GM12878 (cell line): ENCODE data around the gene MEG3. TPM values are rescaled to one million over a fixed set of nuclear protein-coding genes. Genes with fewer than 3 reads are reported as not detected.

Source experiments
- ATAC-seq: fragments of 200-7000 bp; cut with Tn5 transposase; 3 replicates; pipeline ENCODE4 v1.9.1; 2020; ENCODE audit warnings: mild to moderate bottlenecking, moderate library complexity
- BruUV-seq: library from RNA; stranded (reverse); fragments of 400-500 nt; replicated peaks from 2 replicates; lab custom pipeline; 2021; lab: Mats Ljungman, UMichigan
- CTCF ChIA-PET: fragments of 300-600 bp; sonication (Branson Sonifier 250); formaldehyde crosslinking; extraction: SDS; loops from one replicate; lab custom pipeline; 2021; ENCODE audit warnings: inconsistent platforms; lab: Yijun Ruan, JAX
- POLR2A ChIA-PET: fragments of 350-600 bp; formaldehyde crosslinking; extraction: SDS; loops from one replicate; lab custom pipeline; 2021; ENCODE audit warnings: inconsistent platforms; lab: Charles Lee
- RAD21 ChIA-PET: fragments of 300-600 bp; sonication (Branson Sonifier 250); formaldehyde crosslinking; loops from one replicate; lab custom pipeline; 2023; ENCODE audit warnings: antibody characterized with exemption; ENCODE audit not compliant: unreplicated experiment; lab: Charles Lee
- SMC1A ChIA-PET: fragments of 300-600 bp; sonication (Branson Sonifier 250); formaldehyde crosslinking; loops from one replicate; lab custom pipeline; 2023; ENCODE audit not compliant: unreplicated experiment, uncharacterized antibody; lab: Charles Lee
- DNase-seq: peaks from one replicate; pipeline ENCODE4 v3.0.0-alpha.2; 2011; ENCODE audit warnings: low read depth, low spot score
- FAIRE-seq: peaks from 3 replicates; lab custom pipeline; 2011; peaks lifted over from hg19 to GRCh38; lab: Jason Lieb, UNC
- H2AFZ ChIP-seq: 2 replicates; pipeline ENCODE4 v1.6.0; 2011; ENCODE audit warnings: low read depth, low read length, control low read depth; ENCODE audit not compliant: control insufficient read depth
- H3K27ac ChIP-seq: 2 replicates; pipeline ENCODE4 v1.5.1; 2011; ENCODE audit warnings: control low read depth; ENCODE audit not compliant: control insufficient read depth, insufficient read depth
- H3K27me3 ChIP-seq, 2 experiments: replicated peaks in 1 of 2; 2 replicates each; pipeline versions ENCODE4 v1.6.0 to v1.6.1; 2011; ENCODE audit warnings: low read length in 1 of 2; ENCODE audit not compliant: control insufficient read depth in 2 of 2, insufficient read depth in 2 of 2
- H3K36me3 ChIP-seq, 2 experiments: 2 replicates each; pipeline ENCODE4 v1.5.1; 2011; ENCODE audit warnings: low read length in 1 of 2; ENCODE audit not compliant: control insufficient read depth in 2 of 2, insufficient read depth in 2 of 2
- H3K4me1 ChIP-seq: 2 replicates; pipeline ENCODE4 v1.6.1; 2011; ENCODE audit warnings: mild to moderate bottlenecking, low read length, moderate library complexity, mixed read lengths; ENCODE audit not compliant: control insufficient read depth, insufficient read depth
- H3K4me2 ChIP-seq: 2 replicates; pipeline ENCODE4 v1.6.0; 2011; ENCODE audit warnings: control low read depth; ENCODE audit not compliant: control insufficient read depth, insufficient read depth
- H3K4me3 ChIP-seq: fragments of 200-600 bp; sonication (generic); 2 replicates; pipeline ENCODE4 v1.5.1; 2016
- H3K79me2 ChIP-seq: 2 replicates; pipeline ENCODE4 v1.6.0; 2011; ENCODE audit warnings: low read length; ENCODE audit not compliant: control insufficient read depth, insufficient read depth
- H3K9ac ChIP-seq: 2 replicates; pipeline ENCODE4 v1.8.0; 2011; ENCODE audit warnings: low read length, control low read depth, mixed read lengths; ENCODE audit not compliant: control insufficient read depth, insufficient read depth
- H3K9me3 ChIP-seq: replicated peaks from 3 replicates; pipeline ENCODE4 v1.5.1; 2011; ENCODE audit warnings: mild to moderate bottlenecking, low read length; ENCODE audit not compliant: control insufficient read depth, insufficient read depth
- H4K20me1 ChIP-seq: 2 replicates; pipeline ENCODE4 v1.6.0; 2011; ENCODE audit not compliant: control insufficient read depth, insufficient read depth
- ATF3 ChIP-seq: IDR thresholded peaks from 2 replicates; pipeline ENCODE4 v1.6.1; 2011; ENCODE audit warnings: low read depth, mild to moderate bottlenecking, low read length, moderate library complexity, borderline replicate concordance; ENCODE audit errors: extremely low read depth
- BCL3 ChIP-seq: IDR thresholded peaks from 2 replicates; pipeline ENCODE4 v1.6.1; 2011; ENCODE audit warnings: borderline replicate concordance, low read depth, mild to moderate bottlenecking, moderate library complexity, low read length; ENCODE audit not compliant: insufficient read depth, poor library complexity, severe bottlenecking
- DPF2 ChIP-seq: fragments of 450-650 bp; IDR thresholded peaks from 2 replicates; pipeline ENCODE4 v1.6.1; 2017; ENCODE audit warnings: mild to moderate bottlenecking
- ESRRA ChIP-seq: IDR thresholded peaks from 2 replicates; pipeline ENCODE4 v1.6.1; 2012; ENCODE audit warnings: mild to moderate bottlenecking, low read length, improper control_type of control experiment
- FOS ChIP-seq: IDR thresholded peaks from 3 replicates; pipeline ENCODE4 v1.6.1; 2011; ENCODE audit warnings: borderline replicate concordance; ENCODE audit not compliant: insufficient read length; ENCODE audit errors: extremely low read depth
- FOXK2 ChIP-seq: fragments of 450-650 bp; IDR thresholded peaks from 2 replicates; pipeline ENCODE4 v1.6.1; 2017; ENCODE audit warnings: mild to moderate bottlenecking, moderate library complexity
- HDAC2 ChIP-seq: fragments of 200-600 bp; sonication (generic); IDR thresholded peaks from 2 replicates; pipeline ENCODE4 v1.6.1; 2017
- HDAC6 ChIP-seq: fragments of 200-600 bp; sonication (generic); IDR thresholded peaks from one replicate; pipeline ENCODE4 v1.8.0; 2017; ENCODE audit warnings: antibody characterized with exemption; ENCODE audit not compliant: unreplicated experiment
- IRF4 ChIP-seq: IDR thresholded peaks from 2 replicates; pipeline ENCODE4 v1.6.1; 2011; ENCODE audit warnings: low read depth, low read length
- KAT2A ChIP-seq: conservative IDR thresholded peaks from 2 replicates; pipeline ENCODE4 v1.6.1; 2011; ENCODE audit warnings: low read depth, low read length; ENCODE audit not compliant: control insufficient read depth
- MLLT1 ChIP-seq: fragments of 450-650 bp; IDR thresholded peaks from 2 replicates; pipeline ENCODE4 v1.6.1; 2016; ENCODE audit warnings: mild to moderate bottlenecking
- NFIC ChIP-seq: IDR thresholded peaks from 2 replicates; pipeline ENCODE4 v1.6.1; 2012; ENCODE audit warnings: low read depth, mild to moderate bottlenecking, inconsistent platforms, low read length, moderate library complexity
- NR2C1 ChIP-seq: fragments of 450-650 bp; IDR thresholded peaks from 2 replicates; pipeline ENCODE4 v1.6.1; 2017; ENCODE audit warnings: antibody characterized with exemption, mild to moderate bottlenecking, moderate library complexity
- PKNOX1 ChIP-seq: fragments of 450-650 bp; IDR thresholded peaks from 2 replicates; pipeline ENCODE4 v1.6.1; 2016; ENCODE audit warnings: mild to moderate bottlenecking
- RELA ChIP-seq: fragments of 450-650 bp; IDR thresholded peaks from 2 replicates; pipeline ENCODE4 v1.8.0; 2014; ENCODE audit warnings: borderline replicate concordance; ENCODE audit not compliant: partially characterized antibody
- WGBS: methylation state at CpG from one replicate; pipeline ENCODE4 v1.1.6; 2016; ENCODE audit warnings: low lambda C conversion rate; ENCODE audit not compliant: insufficient replicate concordance, insufficient coverage; ENCODE audit errors: missing lambda C conversion rate; 5-methylcytosine and 5-hydroxymethylcytosine counted together
- in situ Hi-C: fragments of 300-500 bp; cut with MboI; formaldehyde crosslinking; loops from 9 replicates; pipeline ENCODE4 v1.14.3; 2018; ENCODE audit warnings: mixed read lengths
- intact Hi-C: fragments of 100-400 bp; cut with micrococcal nuclease; formaldehyde crosslinking; loops from one replicate; pipeline ENCODE4 v1.14.2; 2022; ENCODE audit not compliant: unreplicated experiment
- polyA plus RNA-seq, 11 experiments: library from polyadenylated mRNA; depleted of rRNA in 4 of 11; unstranded in 6 of 11; stranded (reverse) in 5 of 11; fragments of >200 nt; fragmentation: Nextera tagmentation in 4 of 11; fragmentation: Illumina TruSeq in 1 of 11; extraction: Ambion mirVana in 4 of 11; extraction: Trizol in 1 of 11; gene quantifications; 1 replicate in 1 of 11; 2 replicates in 10 of 11; pipeline versions ENCODE4 v1.2.1 to v1.2.3, GENCODE V29; 2011 to 2016; ENCODE audit warnings: inconsistent platforms in 2 of 11, missing spikeins in 2 of 11, low read depth in 1 of 11
- total RNA-seq, 4 experiments: library from RNA; depleted of rRNA in 3 of 4; stranded (reverse); fragments of >200 nt in 3 of 4; fragmentation: Illumina TruSeq in 1 of 4; extraction: Trizol in 1 of 4; gene quantifications; 2 replicates each; pipeline versions ENCODE4 v1.2.1 to v1.2.3, GENCODE V29; 2013 to 2021

The MEG3 gene
- total and polyA plus RNA-seq, 10 of the 15 experiments (the other 5 are each of a cell fraction or from before 2014, with no cell fraction given) = 0.03 to 2.9 (median 0.95) TPM; not detected in 7

GRCh38 chr14:100822532-100823296 is 3.2 kb upstream of the MEG3 start:
- H3K9me3 ChIP-seq = no peaks in the 10 kb centered on the region; the same call in 2 of the 3 replicates
- no peaks in the 10 kb centered on the region for H4K20me1 ChIP-seq
- H2AFZ ChIP-seq = no peak overlapping the region
- H3K27me3 ChIP-seq = no peaks in the 10 kb centered on the region; a peak in 1 of 4 replicates
- TF ChIP-seq HDAC6 (no peak), KAT2A (no peak), IRF4 (no peak), NFIC (no peak), DPF2 (no peak), ESRRA (no peak), RELA (no peak), FOS (no peak), MLLT1 (no peak), FOXK2 (no peak), HDAC2 (no peak), PKNOX1 (no peak), NR2C1 (no peak), ATF3 (no peak), BCL3 (no peak)
- TF ChIP-seq, all 136 proteins: peak for 0
- in situ Hi-C loops = no loop called here
- Histone ChIP-seq H3K4me3 (no peak overlapping the region), H3K36me3 (no peaks in the 10 kb centered on the region), H3K79me2 (no peaks in the 10 kb centered on the region), H3K9ac (no peak overlapping the region), H3K4me2 (no peak overlapping the region), H3K4me1 (no peaks in the 10 kb centered on the region), H3K27ac (no peak overlapping the region)
- ChIA-PET CTCF (no interaction called here), RAD21 (no interaction called here), SMC1A (no interaction called here), POLR2A (no interaction called here)
- BruUV-seq = no TSS peak
- FAIRE-seq (no peak), ATAC-seq (no peak), DNase-seq (no peak)
- WGBS = 61% methylated on average over 9 of the region's 9 CpGs
- intact Hi-C loops = no loop called here
